ENCODE results near the gene MACROD1.

- no peak for TF ChIP-seq CTCF (IDR thresholded peaks at IDR 0.05)
- no peak for TF ChIP-seq POLR2A (IDR thresholded peaks at IDR 0.05)
Measured at GRCh38 chr11:64122411-64123410, 43.2 kb downstream of the MACROD1 start.

Data from Peyer's patch (tissue), 4 donors.